ENCODE results near the gene PCCA. TPM values are rescaled to one million over a fixed set of nuclear protein-coding genes. Genes with fewer than 3 reads are reported as not detected.

Gene PCCA
- total and polyA plus RNA-seq, 4 donors: 30.1 to 160 (median 76.3) TPM

- DNase-seq (ENCODE audit: low spot score): no peak
- peaks cover 1 to 14% (median 11%) of the 10 kb centered on the region in 4 donors for H3K36me3 ChIP-seq (ENCODE audit: control insufficient read depth in 4 of 4, insufficient read depth in 3 of 4, low read depth in 1 of 4, low read length in 3 of 4)
- H3K4me1 ChIP-seq (ENCODE audit: control insufficient read depth in 4 of 4, insufficient read depth in 4 of 4, low read length in 3 of 4): peaks cover 10 to 35% (median 14%) of the 10 kb centered on the region in 4 donors
- TF ChIP-seq EGR1 (IDR thresholded peaks at IDR 0.05; ENCODE audit: low read depth in 2 of 2) (no peak), ZBTB33 (IDR thresholded peaks at IDR 0.05) (no peak), TAF1 (conservative IDR thresholded peaks at IDR 0.05) (no peak), SP1 (IDR thresholded peaks at IDR 0.05) (peak; percentile 18), RAD21 (IDR thresholded peaks at IDR 0.05) (peak in 1 of 2 donors; percentile 11), CTCF (IDR thresholded peaks at IDR 0.05; ENCODE audit: low read depth, low read length, missing input control) (no peak), JUND (IDR thresholded peaks at IDR 0.05) (no peak), ATF3 (IDR thresholded peaks at IDR 0.05) (no peak), MAX (IDR thresholded peaks at IDR 0.05) (no peak), HNF4G (IDR thresholded peaks at IDR 0.05) (no peak), HNF4A (conservative IDR thresholded peaks at IDR 0.05) (peak in 1 of 2 donors; percentile 59), FOXA2 (IDR thresholded peaks at IDR 0.05) (no peak), YY1 (IDR thresholded peaks at IDR 0.05) (no peak), REST (IDR thresholded peaks at IDR 0.05) (no peak), GABPA (IDR thresholded peaks at IDR 0.05 in 1 of 2, conservative IDR thresholded peaks at IDR 0.05 in 1 of 2) (no peak), FOXA1 (IDR thresholded peaks at IDR 0.05) (no peak), RXRA (IDR thresholded peaks at IDR 0.05) (peak; percentile 23), NR2F2 (IDR thresholded peaks at IDR 0.05) (no peak)
- no peaks in the 10 kb centered on the region for H3K27me3 ChIP-seq (ENCODE audit: control insufficient read depth in 4 of 4, insufficient read depth in 4 of 4, low read length in 3 of 4)
- 49% methylated on average over 2 of the region's 2 CpGs for WGBS
- no peaks in the 10 kb centered on the region for H3K9me3 ChIP-seq (ENCODE audit: control insufficient read depth in 4 of 4, low read length in 3 of 4)
- peak overlapping the region; percentile 55 to 67 for H3K27ac ChIP-seq (ENCODE audit: low read depth in 1 of 2, low read length in 2 of 2)
- no peak overlapping the region for H3K4me3 ChIP-seq (ENCODE audit: low read depth in 1 of 3, low read length in 3 of 3)
- no peak overlapping the region for H3K9ac ChIP-seq (ENCODE audit: low read depth in 1 of 2, low read length in 2 of 2)
Observed at GRCh38 chr13:100110269-100110668, 21.4 kb downstream of the PCCA start.

Measured in liver (tissue), 9 donors.